Posterior vena cava (tissue), 2 donors: Measurements from ENCODE around the gene ARHGAP22. TPM values are rescaled to one million over a fixed set of nuclear protein-coding genes. Genes with fewer than 3 reads are reported as not detected.

Source experiments
- DNase-seq: peaks from one replicate; pipeline ENCODE4 v3.0.0-alpha.2; 2020; ENCODE audit warnings: low spot score
- intact Hi-C, 2 donors: fragments of 100-400 bp; cut with DNase I; formaldehyde crosslinking; loops; one replicate each; pipeline versions ENCODE4 v1.14.1 to v1.14.2; 2022 to 2023
- total RNA-seq, 2 donors: library from RNA; stranded (reverse); fragmentation: NEBNext Ultra II Directional; extraction: Animal tissue kit (Norgen Biotek cat#: 25700); gene quantifications; one replicate each; pipeline ENCODE4 v1.2.1, GENCODE V29; 2021
- donor health status: DM: yes; HTN: yes; CAD: no.
- donor health status: DM: yes; HTN: yes; CAD: no.

The ARHGAP22 gene
- total RNA-seq, 2 donors from 2014 or later, result 9.8 to 13.4 TPM

DNA sequence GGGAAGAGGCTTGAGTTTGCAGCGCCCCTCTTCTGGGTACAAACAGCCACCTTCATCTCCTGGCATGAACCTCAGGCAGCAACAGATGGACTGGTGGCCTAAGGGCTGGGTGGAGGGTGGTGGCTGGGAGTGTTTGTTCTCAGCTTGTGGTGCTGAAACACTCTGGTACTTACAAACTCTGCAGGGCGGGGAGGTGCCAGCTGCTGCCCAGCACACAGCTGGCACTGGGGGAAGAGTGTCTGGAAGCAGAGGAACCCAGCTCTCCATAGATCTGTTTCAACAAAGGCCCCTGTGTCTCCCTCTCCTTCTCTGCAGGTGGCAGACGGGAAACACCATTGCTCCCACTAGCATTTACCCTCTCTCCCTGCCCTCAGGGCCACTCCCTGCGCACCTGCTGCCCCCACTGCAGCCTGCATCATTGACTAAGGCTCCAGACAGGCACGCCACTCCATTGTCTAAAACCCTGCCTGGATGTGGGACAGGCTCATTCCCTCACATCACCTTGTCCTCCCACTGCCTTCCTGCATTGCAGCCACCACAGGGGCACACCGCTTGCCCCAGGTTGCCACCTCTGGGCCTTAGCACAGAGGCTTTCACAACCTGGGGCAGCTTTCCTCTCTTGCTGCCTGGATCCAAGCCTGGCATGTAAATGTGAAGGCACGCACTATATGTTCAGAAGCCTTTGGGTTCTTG lies 6.5 kb downstream of the ARHGAP22 start:
- DNase-seq, result no peak
- intact Hi-C loops, result no loop called here

- DNase-seq, result no peak
- intact Hi-C loops, result no loop called here
These were observed 9.3 kb downstream of the ARHGAP22 start for GRCh38 chr10:48595539-48595932.

DNA sequence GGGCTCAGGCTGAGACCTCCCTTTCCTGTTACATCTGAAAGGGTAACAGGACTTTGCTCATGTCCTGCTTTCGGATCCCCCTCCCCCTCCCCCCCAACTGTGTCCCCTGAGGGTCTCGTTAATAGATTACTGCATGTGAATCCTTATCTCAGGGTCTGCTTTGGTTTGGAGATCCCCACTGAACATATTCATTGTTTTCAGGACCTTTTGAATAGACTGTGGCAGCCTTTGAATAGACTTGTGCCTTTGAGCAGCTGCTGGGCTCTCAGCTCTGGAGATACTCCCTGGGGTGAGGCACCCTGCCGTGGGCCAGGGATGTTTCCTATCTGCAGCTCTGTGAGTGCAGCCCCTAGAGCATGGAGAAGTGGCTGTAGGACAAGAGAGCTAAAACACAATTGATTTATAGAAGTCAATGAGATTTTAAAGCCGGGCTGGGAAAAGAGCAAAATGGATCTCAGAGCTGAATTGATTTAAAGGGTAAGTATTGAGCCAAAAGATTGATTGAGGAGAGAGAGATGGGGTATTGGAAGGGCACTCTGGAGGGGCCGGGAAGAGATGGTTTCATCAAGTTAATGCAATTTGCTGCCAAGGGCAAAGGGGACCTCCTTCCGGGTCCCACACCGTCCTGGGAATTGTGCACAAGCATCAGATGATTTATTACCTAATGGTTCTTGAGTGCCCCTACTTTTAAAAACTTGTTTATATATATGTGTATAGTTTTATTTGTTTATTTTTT lies 9.9 kb downstream of the ARHGAP22 start:
- DNase-seq, result no peak
- intact Hi-C loops, result no loop called here

- no peak for DNase-seq
- intact Hi-C loops, result no loop called here
These were observed 10.5 kb downstream of the ARHGAP22 start for GRCh38 chr10:48594371-48594770.

GRCh38 chr10:48592346-48592745 lies 12.5 kb downstream of the ARHGAP22 start:
- intact Hi-C loops, result no loop called here
- no peak for DNase-seq

- intact Hi-C loops, result no loop called here
- DNase-seq, result no peak
These were observed 13.9 kb downstream of the ARHGAP22 start for GRCh38 chr10:48590945-48591344.

- no peak for DNase-seq
- intact Hi-C loops, result no loop called here
These were observed 15.6 kb downstream of the ARHGAP22 start for GRCh38 chr10:48589266-48589665.

DNA sequence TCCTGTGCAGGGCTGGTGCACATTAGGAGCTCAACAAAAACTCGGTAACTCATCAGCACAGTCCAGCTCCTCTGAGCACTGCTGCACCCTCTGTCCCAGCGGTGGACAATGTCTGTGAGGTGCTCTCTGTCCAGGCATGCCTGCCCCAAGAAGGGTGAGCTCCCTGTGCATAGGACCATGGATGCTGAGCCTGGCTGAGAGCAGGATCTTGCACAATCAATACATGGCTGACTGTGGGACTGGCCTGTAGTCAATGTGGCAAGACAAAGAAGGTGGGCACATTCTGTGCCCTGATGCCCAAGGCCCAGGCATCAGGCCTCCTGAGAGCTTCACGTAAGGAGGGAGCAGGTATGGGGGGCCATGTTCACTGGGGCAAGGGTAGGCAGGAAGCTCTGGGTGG lies 17.1 kb downstream of the ARHGAP22 start:
- intact Hi-C loops, result no loop called here

DNA sequence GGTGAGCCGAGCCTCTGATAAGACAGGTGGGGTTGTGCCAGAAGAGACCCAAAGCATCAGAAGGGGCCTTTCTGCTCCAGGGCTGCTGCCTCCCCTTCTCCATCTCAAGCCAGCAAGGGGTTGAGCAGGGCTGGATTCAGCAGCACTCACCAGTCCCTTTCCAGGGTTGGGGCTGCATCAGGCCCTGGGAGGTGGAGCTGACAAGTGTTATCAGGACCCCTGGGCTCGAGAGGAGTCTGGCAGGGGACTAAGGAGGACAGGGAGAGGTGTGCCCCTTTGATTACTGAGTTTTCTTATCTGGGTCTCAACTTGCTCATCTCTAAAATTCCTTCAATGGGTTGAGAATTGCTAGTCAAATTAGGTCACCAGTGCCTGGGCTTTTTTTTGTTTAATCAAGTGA lies 17.8 kb downstream of the ARHGAP22 start:
- intact Hi-C loops, result no loop called here

More for the DNA sequence above, 17.1 kb downstream of the ARHGAP22 start:
- DNase-seq, result no peak

GRCh38 chr10:48582970-48583369 lies 21.9 kb downstream of the ARHGAP22 start:
- intact Hi-C loops, result no loop called here
- no peak for DNase-seq

More for the DNA sequence above, 17.8 kb downstream of the ARHGAP22 start:
- DNase-seq, result no peak

GRCh38 chr10:48580236-48580635 lies 24.6 kb downstream of the ARHGAP22 start:
- intact Hi-C loops, result no loop called here
- DNase-seq, result no peak

- intact Hi-C loops, result no loop called here
- no peak for DNase-seq
These were observed 25.5 kb downstream of the ARHGAP22 start for GRCh38 chr10:48579251-48579960.

DNA sequence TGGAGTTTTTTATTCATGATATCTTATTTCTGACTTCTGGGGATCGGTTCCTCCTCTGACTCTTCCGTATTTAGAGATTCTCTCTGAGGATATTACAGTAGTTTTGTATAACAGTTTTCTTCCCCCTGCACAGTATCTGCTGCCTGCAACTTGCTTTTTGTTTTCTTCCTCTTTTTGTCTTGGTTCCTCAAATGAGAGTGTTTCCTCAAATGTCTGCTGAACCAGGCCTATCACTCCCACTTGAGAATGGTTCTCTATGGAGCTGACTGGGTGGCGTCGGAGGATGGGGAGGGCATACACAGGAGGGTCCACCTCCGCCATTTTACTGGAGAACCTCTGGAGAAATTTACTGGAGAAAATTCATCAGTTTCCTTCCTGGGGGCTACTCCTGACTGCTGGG lies 27.7 kb downstream of the ARHGAP22 start:
- no peak for DNase-seq
- intact Hi-C loops, result no loop called here

GRCh38 chr10:48576501-48576900 lies 28.4 kb downstream of the ARHGAP22 start:
- intact Hi-C loops, result no loop called here
- DNase-seq, result no peak

DNA sequence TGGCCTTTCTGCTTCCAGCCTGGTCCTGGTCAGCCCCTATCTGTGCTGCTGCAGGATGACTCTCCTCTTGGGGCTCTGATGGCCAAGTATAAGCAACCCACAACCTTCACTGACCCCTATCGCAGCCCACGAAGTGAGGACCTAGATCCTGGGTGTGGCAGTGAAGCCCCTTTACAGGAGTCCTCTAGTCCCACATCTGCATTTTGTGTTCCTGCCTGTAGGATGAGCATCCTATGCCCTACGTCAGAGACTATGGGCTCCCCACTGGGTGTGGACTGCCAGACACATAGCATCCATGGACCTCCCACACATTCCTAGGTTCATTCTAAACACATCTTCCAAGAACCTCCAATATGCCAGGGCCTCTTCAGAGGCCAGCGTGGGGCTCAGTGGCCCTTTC lies 29.0 kb downstream of the ARHGAP22 start:
- no peak for DNase-seq
- intact Hi-C loops, result no loop called here

DNA sequence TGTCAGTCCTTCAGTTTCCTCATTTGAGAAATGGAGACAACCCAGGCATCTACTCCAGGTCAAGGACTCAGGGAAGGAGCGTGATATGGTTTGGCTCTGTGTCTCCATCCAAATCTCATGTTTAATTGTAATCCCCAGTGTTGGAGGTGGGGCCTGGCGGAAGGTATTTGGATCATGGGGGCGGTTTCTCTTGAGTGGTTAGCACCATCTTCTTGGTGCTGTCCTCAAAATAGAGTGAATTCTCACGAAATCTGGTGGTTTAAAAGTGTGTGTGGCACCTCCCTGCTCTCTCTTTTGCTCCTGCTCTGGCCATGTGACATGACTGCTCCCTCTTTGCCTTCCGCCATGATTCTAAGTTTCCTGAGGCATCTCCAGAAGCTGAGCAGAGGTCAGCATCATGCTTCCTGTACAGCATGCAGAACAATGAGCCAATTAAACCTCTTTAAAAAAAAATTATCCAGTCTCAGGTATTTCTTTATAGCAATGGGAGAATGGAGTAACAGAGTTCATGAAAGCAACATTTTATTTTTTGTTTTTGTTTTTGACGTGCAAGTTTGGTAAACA lies 30.0 kb downstream of the ARHGAP22 start:
- intact Hi-C loops, result no loop called here
- no peak for DNase-seq

GRCh38 chr10:48574322-48574796 lies 30.5 kb downstream of the ARHGAP22 start:
- intact Hi-C loops, result no loop called here
- DNase-seq, result no peak

- no peak for DNase-seq
- intact Hi-C loops, result no loop called here
These were observed 31.8 kb downstream of the ARHGAP22 start for GRCh38 chr10:48573045-48573444.

- DNase-seq, result no peak
- intact Hi-C loops, result no loop called here
These were observed 32.5 kb downstream of the ARHGAP22 start for GRCh38 chr10:48572414-48572813.

GRCh38 chr10:48568546-48568945 lies 36.3 kb downstream of the ARHGAP22 start:
- no peak for DNase-seq
- intact Hi-C loops, result no loop called here
